GM19468 (cell line): ENCODE measurements around the gene ANKRD13D.

Experiments
- ATAC-seq: cut with Tn5 transposase; IDR thresholded peaks from one replicate; pipeline ENCODE4 v1.9.1; 2021; ENCODE audit warnings: mild to moderate bottlenecking, moderate library complexity, moderate number of reproducible peaks; ENCODE audit not compliant: unreplicated experiment; ENCODE audit errors: extremely low read depth

The ANKRD13D gene

DNA sequence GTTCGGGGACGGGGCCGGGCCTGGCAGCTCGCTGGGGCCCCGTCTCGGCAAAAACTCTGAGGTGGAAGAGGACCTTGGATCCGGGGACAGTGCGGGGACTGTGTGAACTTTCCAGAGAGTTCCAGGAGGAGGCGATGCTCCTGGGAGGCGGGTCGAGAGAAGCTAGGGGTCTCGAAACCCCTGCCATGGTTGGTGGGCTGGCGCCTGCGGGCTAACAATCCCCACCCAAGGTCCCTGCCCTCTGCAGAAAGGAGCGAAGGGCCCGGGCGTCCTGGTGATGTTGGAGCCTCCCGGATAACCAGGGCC is 27.5 kb upstream of the ANKRD13D start:
- ATAC-seq = no peak

DNA sequence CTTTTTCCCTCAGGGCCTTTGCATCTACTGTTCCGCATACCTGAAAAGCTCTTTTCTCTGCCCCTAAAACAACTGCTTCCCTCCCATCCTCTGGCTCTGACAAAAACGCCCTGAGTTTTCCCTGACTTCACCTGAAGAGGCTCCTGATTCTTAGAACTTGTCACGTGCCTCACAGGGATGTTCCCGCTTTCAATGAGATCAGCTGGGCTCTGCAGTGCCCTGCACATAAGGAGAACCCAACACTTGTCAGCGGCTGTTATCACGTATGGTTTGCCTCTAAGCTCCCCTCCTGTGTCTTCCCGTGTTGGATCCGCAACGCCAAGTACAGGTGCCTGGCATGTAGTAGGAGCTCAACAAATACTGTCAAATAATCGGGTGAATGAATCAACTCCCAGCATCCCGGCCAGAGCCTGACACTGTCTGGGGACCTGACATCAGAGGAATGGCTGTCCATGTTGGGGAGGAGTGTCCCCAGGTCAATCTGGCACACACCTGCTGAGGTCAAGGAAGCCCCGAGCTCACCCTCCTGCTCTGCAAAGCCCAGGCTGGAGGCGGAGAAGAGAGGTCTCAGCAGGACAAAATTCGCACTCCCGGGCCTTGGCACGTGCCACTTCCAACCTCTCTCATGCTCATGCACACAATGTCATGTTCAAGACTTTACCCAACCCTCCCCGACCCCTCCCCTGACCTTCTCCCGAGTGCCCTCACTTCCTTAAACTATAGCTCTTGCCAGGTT is 27.0 kb upstream of the ANKRD13D start:
- ATAC-seq = no peak

DNA sequence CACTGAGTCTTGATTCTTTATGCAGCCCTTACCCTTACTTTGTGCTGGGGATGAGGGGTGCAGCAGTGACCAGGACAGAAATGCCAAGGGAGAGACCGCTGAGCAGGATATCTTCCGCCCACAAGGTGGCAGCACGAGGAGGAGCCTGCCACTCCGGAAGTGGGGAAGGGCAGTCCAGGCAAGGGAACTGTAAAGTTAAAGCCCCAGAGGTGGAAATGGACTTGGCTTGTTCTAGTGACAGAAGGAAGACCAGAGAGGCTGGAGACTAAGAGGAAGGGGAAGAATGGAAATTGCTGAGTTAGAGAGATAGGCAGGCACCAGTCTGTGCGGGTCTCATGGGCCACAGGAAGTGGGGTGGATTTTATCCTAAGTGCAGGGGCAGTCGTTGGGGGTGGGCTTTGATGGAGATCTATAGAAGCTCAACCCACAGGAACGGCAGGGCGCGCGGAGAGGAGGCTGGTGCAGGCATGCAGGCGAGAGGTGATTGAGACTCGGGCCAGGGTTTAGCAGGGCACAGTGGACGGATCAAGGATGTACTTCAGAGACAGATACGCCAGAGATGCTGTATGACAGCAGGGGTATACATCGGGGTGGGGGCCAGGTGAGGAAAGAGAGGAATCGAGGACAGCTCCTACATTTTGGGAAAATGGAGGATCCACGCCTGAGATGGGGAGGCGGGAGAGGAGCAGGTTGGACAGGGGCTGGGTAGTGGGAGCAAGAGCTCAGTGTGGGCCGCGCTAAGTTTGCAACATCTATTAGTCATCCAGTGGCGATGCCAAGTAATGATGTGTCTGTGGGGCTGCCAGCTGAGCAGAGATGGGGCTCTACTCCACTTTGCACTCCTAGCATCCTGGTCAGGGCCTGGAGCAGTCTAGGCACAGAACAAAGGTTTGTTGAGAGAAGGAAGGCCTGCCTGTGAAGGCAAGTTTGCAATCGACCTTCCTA is 26.1 kb upstream of the ANKRD13D start:
- ATAC-seq = no peak

DNA sequence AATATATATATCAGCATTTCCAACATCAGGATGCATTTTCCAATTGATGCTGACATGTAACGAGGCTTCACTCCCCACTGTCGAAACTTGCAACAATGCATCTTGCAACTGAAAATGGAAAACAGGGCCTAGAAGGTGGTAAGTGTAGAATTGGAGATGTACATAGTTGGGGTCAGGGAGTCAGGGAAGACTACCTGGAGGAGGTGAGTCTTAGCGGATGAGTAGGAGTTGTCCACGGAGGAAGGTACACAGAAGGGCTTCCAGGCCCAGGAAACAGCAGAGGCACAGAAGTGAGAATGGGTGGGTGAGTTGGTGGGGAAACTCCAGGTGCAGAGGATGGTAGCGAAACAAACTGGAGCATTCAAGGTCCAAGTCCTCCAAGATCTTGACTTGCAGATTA is 24.8 kb upstream of the ANKRD13D start:
- no peak for ATAC-seq

DNA sequence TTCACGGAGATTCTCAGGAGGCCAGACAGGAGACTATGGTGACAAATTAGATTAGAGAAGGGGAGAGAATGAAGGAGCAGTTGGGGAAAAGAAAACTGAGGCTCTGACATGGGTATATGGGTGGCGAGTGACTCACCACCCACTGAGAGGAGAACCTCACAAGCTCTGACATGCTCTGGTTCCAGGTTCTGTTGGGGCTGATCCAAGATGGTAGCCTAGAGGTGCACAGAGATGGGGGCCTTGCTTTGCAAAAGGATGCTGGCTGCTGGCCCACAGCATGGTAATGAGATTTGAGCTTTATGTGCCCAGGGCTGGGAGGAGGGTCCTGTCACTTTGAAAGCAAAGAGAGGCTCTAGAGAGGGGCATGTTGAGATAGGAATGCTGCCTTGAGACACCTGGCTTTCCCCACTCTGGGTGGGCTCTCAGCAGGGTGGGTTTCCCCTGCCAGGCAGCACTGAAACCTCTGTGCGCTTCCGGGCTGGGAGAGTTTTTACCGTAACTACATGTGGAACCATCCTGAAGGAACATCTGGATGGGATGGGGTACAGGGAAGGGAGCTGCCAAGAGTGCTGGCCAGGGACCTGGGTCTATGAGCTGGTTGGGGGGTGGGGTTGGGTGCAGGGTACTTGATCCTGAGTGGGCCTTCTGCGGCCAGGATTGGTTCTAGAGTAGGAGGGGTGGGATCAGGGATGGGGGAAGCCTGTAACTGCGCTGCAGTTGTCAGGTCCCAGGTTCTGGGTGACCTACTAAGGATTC is 24.0 kb upstream of the ANKRD13D start:
- ATAC-seq = no peak

DNA sequence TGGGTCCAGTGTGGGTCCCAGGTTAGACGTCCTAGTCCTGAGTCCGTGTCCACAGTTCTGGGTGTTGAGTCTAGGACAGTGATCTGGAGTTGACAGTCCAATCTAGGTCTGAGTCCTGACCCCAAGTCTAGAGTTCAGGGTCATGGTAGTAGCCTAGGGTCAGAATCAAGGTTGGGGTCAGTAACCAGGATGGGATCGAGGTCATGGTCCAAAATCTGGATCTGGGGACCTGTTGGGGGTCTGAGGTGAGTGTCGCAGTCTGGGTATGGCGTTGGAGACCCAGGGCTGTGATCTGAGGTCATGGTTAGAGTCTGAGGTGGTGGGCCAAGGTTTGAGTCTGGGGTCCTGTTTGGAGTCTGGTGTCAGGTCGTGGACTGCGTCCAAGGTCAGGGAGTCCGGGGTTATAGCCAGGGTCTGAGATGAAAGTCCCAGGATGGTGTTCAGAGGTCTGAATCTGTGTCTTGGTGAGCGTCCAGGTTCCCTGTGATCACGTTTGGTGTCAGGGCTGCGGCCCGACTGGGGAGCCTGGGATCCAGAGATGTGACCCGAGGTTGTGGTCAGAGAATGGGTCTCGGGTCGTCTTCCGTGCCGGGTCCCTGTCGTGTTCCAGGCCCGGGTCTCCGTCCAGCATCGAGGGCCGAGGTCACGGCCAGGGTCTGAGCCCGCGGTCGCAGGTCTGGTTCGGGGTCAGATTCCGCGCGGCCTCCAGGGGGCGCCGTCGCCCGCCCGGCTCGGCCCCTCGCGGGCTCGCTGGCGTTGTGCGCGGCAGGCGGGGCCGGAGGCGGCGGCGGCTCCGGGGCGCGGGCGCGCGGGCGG is 23.3 kb upstream of the ANKRD13D start:
- ATAC-seq = no peak

DNA sequence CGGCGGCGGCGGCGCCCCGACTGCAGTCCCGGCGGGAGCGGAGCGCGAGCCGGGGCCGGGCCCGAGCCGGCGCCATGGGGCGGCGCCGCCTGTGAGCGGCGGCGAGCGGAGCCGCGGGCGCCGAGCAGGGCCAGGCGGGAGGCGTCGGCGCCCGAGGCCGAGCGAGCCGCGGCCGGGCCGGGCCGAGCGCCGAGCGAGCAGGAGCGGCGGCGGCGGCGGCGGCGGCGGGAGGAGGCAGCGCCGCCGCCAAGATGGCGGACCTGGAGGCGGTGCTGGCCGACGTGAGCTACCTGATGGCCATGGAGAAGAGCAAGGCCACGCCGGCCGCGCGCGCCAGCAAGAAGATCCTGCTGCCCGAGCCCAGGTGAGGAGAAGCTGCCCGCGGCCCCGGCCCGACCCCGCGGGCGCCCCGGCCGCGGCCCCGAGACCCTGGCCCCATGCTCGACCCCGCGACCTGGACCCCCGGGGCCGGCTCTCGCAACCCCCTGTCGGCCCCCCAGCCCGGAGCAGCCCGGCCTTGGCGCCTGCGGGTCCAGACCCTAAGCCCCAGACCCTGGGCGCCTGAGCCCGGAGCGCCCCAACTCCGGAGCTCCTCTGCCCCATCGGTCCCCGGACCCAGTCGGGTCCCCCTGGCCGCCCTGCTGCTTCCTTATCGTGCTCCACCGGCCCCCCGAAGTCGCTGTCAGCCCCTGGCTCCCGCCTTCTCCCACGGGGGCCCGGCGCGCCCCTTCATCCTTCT is 22.5 kb upstream of the ANKRD13D start, which contains the start of gene GRK2:
TSS of gene GRK2 (plus strand) at position 25 of the 739 bp plus-strand sequence. CDS start at position 252, 227 bp downstream.
- no peak for ATAC-seq

DNA sequence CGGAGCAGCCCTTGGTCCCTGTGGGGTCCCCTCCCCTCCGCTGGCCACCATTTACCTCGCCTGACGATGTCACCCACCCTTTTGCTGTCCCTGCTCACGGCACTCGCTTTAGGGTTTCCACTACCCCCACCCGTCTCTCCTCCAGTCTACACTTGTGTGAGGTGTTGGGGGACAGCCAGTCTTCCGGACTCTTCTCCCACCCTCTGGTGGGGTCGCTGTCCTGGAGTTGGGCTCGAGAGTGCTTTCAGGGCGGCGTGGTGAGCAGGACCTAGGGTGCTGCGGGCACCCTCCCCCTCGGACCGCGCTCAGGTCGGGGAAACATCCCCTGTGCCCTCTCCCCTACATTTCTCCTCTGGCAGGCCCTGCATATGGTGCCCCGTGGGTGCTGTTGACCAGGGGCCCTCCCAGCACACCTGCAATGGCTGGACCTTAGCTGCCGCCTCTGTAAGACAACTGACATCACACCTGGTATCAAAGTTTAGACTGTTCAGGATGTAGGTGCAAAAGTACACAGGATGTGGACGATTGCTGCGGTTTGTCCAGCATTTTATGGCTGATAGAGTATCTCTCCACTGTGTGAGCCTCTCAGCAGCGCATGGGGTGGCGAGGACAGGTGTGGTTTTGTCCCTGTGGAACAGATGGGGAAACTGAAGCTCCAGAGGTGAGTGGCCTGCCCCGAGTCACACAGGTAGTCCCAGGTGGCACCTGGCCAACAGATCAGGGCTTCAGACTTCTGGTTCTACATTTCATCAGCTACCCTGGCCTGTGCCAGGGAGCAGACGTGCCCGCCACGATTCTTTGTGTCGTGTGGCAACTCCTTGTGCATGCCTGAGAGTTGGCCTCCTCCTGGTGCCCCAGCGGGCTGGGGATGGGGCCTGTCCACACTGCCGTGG is 21.7 kb upstream of the ANKRD13D start:
- no peak for ATAC-seq

DNA sequence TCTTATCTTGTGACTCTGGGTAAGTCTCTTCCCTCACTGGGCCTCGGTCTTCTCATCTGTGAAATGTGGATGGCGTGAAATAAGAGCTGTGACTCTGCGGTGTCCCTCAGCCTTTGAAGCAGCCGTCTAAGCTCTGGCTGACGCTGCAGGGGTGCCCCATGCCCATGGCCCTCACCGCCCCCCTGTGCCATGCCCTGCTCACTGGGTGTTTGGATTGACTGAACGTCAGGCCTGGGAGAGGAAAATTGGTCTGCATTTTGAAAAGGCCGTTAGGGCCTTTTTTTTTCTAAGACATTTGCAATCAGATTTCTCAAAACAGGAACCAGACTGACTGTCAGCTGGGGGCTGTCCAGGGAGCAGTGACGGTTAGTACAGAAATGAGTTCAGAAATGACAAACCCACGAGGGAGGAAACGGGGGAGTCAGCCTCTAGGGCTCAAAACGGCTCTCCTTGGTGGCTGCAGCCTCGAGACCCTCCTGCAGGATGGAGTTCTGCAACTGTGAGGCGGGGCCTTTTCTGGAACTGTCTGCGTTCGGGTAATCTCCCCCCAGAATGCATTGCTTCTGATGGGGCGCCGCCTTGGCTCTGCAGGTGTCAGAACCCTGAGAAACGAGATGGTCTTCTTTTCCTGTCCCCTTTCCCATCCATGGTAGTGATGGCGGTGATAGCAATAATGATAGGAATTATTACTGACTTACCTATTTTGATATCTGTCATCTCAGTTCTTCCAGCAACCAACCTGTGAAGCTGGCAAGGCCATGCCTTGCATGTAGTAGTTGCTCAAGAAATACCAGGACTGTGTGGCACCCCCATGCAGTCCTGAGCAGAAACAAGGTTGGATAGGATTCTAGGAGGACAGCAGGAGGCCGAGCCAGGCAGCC is 20.8 kb upstream of the ANKRD13D start:
- peak; percentile 20 for ATAC-seq

DNA sequence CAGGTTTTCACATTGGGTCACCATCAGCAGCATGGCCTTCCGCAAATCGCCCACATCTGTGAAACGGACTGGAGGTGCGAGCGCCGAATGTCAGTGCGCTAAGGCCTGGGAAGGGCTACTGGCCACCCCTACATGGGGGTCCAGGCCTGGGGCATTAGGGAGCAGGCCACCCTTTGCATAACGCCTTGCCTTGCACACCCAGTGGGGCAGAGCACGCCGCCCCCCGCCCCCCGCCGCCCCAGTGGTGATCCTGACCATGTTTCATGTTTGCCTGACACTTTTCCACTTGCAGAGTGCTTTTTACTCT is 20.2 kb upstream of the ANKRD13D start:
- ATAC-seq = no peak

DNA sequence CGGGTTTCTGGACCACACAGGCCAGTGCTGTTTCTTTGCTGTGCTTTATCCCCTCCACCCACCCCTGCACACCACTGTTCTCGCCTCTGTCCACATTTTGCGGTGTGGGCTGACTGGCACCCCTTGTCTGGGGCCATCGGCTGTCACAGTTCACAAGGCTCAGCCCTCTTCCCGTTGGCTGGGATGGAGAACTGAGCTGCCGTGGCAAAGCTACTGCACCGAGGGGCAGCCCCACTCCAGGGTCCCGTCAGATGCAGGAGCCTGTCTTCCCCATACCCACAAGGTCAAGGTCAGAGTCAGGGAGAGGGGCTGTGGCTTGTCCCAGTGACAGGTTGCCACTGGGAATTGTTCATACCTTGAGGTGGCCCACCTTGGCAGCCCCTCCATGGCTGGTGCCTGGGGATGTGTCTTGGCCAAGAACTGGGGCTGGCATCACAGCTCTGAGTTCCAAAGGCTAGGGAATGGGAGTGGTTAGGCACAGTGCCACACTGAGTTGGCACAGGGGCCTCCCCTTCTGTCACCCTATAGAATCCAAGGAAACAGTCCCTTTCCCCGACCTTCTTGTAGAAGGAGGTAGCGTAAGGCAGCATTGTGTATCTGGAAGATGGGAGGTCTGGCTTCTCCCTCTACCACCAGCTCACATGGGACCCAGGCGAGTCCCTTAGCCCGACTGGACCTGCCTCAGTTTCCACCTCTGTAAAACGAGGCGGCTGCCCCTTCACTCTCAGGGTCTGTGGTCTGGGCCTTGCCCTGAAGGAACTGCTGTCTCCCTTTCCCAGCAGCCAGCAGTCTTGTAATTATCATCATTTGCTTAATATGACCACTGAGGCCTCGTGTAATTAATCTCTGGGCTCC is 19.5 kb upstream of the ANKRD13D start:
- ATAC-seq = no peak

DNA sequence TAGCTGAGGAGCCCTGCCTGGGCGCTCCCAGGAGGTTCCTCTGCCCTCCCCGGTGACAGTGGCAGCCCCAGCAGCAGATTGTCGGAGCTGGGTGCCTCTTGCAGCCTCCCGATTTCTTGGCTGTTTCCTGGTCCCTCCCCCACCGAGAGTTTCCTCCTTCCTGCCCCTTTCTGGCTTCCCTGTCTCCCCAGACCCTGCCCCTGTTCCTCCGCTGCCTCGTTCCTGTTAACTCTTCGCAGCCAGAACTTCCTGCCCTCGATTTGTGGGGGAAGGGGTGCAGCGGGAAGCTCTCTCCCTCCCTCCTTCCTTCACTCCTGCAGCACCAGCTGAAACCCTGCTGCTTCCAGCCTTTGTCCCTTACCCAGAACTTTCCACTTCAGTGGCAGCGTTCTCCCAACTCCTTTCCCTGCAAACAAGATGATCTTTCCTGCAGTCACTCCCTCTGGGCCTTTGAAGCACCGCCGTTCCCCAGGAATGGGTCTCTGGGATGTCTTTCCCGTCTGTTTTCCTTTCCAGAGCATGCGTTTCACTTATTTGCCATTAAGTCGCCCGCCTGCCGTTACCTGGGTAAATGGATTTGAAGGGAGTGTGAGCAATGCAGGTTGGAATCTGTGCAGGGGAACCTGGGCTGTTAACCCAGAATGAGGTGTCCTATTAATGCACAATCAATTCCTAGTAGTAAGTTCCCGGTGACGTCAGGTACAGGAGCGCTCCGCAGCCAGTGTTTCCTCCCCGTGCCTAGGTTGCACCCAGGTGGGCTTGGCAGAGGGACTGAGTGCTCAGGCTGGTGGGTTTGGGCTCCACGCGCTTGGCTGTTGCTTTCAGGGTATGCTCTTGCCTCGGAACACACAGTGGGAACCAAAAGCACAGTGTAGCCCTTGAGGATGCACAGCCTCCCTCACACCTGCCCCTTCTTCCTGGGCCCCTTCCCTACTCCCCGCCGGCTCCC is 18.6 kb upstream of the ANKRD13D start:
- ATAC-seq = no peak

DNA sequence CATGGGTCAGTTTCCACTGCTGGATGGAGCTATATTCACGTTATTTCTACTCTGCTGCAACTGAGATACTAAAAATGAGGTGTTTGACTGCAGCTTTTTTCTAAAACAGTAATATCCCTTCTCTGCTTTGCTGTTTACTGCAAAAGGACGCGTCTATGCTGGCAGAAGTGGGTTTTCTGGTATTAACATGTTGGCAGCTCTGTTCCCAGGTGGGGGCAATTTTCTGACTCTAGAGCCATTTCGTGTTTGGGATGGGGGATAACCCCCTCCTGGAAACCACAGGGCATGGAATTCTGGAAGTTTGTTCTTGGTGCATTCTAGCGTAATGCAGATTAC is 17.9 kb upstream of the ANKRD13D start:
- no peak for ATAC-seq

DNA sequence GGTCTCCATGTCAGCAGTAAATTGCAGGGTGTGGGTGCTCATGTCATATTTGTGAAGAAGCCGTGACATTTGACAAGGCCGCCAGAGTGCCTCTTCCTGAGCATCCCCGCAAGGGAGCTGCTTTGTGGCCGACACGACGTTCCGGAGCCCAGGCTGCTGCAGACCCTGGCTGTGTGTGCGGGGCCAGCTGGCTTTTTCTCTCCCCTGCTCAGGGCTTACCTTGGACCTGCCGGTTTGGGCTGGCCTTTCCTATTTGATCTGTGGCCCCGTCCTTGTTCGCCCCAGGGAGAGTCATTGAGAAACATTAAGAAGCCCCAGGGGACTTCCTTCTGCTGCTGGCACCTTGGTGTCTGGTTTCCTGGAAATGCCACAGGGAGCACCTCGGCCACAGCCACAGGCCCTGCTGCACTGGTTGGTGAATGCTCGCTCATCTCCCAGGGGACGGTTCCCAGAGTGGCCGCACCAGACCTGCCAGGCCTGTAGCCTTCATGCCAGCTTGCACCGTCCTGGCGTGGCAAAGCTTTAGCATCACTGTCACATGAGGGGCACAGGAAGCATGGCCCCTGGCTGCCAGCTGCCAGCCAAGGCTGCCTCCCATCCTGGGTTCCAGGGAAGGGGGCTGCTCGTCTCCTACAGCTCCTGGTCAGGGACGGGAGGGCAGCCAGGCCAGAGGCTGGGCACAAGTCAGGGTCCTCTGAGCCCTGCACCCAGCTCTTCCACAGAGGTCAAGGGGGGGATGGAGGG is 17.4 kb upstream of the ANKRD13D start:
- ATAC-seq = no peak
